ENCODE measurements around the gene SESN1.

SESN1 gene

DNA sequence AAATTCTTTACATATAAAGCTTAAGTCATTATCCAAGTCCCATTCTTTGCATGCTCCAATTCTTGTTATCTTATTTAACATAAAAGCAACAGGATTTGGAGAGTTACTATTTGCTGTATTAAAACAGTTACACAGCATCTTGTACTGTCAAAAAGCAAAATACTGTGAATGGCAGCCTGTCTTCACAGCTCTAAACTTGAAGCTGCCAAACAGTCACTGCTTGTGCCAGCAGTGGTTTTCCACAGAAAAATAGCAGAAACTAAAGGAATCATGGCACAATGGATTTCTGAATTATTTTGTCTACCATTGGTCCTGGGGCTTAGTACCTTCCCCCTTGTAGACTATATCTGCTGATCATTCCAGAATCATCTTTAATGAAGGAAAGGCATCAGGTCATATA is 107.5 kb downstream of the SESN1 start:
- H3K27me3 ChIP-seq (ENCODE audit: control insufficient read depth in 3 of 3, insufficient read depth in 3 of 3, low read depth in 1 of 3, low read length in 3 of 3): no peaks in the 10 kb centered on the region
- no peak overlapping the region for H3K9ac ChIP-seq (ENCODE audit: low read depth, low read length, poor library complexity)
- H2BK15ac ChIP-seq (ENCODE audit: low read length): no peak overlapping the region
- H2AFZ ChIP-seq (ENCODE audit: low read length): no peak overlapping the region
- H3K9me3 ChIP-seq (replicated peaks in 1 of 2; ENCODE audit: control insufficient read depth in 2 of 2, insufficient read depth in 1 of 2, low read depth in 1 of 2, low read length in 2 of 2): no peaks in the 10 kb centered on the region
- no peak for DNase-seq (ENCODE audit: low spot score)
- H3K23ac ChIP-seq (ENCODE audit: low read depth, low read length, poor library complexity): no peak overlapping the region
- peaks cover 8 to 69% of the 10 kb centered on the region in 2 donors for H3K36me3 ChIP-seq (replicated peaks in 1 of 2; ENCODE audit: control insufficient read depth in 2 of 2, insufficient read depth in 2 of 2, low read length in 2 of 2)
- no peaks in the 10 kb centered on the region for H3K4me1 ChIP-seq (ENCODE audit: control insufficient read depth in 2 of 2, insufficient read depth in 1 of 2, low read depth in 1 of 2, low read length in 2 of 2)
- H4K8ac ChIP-seq (ENCODE audit: low read depth, low read length): no peak overlapping the region
- no peak overlapping the region for H3K14ac ChIP-seq (ENCODE audit: low read length)
- H4K91ac ChIP-seq (ENCODE audit: low read depth, low read length, poor library complexity): no peak overlapping the region
- H2BK120ac ChIP-seq (ENCODE audit: low read depth, low read length): no peak overlapping the region
- no peak overlapping the region for H3K18ac ChIP-seq (ENCODE audit: low read length)
- no peak overlapping the region for H3K4me3 ChIP-seq (ENCODE audit: low read length in 2 of 2)
- H3K27ac ChIP-seq (replicated peaks; ENCODE audit: low read length): no peak overlapping the region
- H2AK5ac ChIP-seq (ENCODE audit: low read depth, low read length): no peak overlapping the region
- no peak overlapping the region for H3K4ac ChIP-seq (ENCODE audit: low read length)
- H2BK5ac ChIP-seq (ENCODE audit: low read length): no peak overlapping the region
- no peaks in the 10 kb centered on the region for H3K79me1 ChIP-seq (ENCODE audit: low read depth, low read length)
- H2BK12ac ChIP-seq (ENCODE audit: low read length): no peak overlapping the region
- no peak overlapping the region for H3K4me2 ChIP-seq (ENCODE audit: insufficient read depth, low read length, poor library complexity, severe bottlenecking)

- no peak overlapping the region for H2AFZ ChIP-seq (ENCODE audit: low read length)
- H4K91ac ChIP-seq (ENCODE audit: low read depth, low read length, poor library complexity): no peak overlapping the region
- no peak overlapping the region for H2BK120ac ChIP-seq (ENCODE audit: low read depth, low read length)
- DNase-seq (ENCODE audit: low spot score): no peak
- H3K14ac ChIP-seq (ENCODE audit: low read length): no peak overlapping the region
- no peak overlapping the region for H2BK12ac ChIP-seq (ENCODE audit: low read length)
- no peak overlapping the region for H2AK5ac ChIP-seq (ENCODE audit: low read depth, low read length)
- H3K27ac ChIP-seq (replicated peaks; ENCODE audit: low read length): no peak overlapping the region
- no peak overlapping the region for H3K18ac ChIP-seq (ENCODE audit: low read length)
- H3K9me3 ChIP-seq (replicated peaks in 1 of 2; ENCODE audit: control insufficient read depth in 2 of 2, insufficient read depth in 1 of 2, low read depth in 1 of 2, low read length in 2 of 2): no peaks in the 10 kb centered on the region
- no peak overlapping the region for H3K4ac ChIP-seq (ENCODE audit: low read length)
- no peak overlapping the region for H3K23ac ChIP-seq (ENCODE audit: low read depth, low read length, poor library complexity)
- H4K8ac ChIP-seq (ENCODE audit: low read depth, low read length): no peak overlapping the region
- H3K27me3 ChIP-seq (ENCODE audit: control insufficient read depth in 3 of 3, insufficient read depth in 3 of 3, low read depth in 1 of 3, low read length in 3 of 3): no peaks in the 10 kb centered on the region
- H3K4me2 ChIP-seq (ENCODE audit: insufficient read depth, low read length, poor library complexity, severe bottlenecking): no peak overlapping the region
- no peak overlapping the region for H3K4me3 ChIP-seq (ENCODE audit: low read length in 2 of 2)
- no peaks in the 10 kb centered on the region for H3K4me1 ChIP-seq (ENCODE audit: control insufficient read depth in 2 of 2, insufficient read depth in 1 of 2, low read depth in 1 of 2, low read length in 2 of 2)
- peaks cover 8 to 50% of the 10 kb centered on the region in 2 donors for H3K36me3 ChIP-seq (replicated peaks in 1 of 2; ENCODE audit: control insufficient read depth in 2 of 2, insufficient read depth in 2 of 2, low read length in 2 of 2)
- H3K79me1 ChIP-seq (ENCODE audit: low read depth, low read length): no peaks in the 10 kb centered on the region
- H2BK15ac ChIP-seq (ENCODE audit: low read length): no peak overlapping the region
- no peak overlapping the region for H2BK5ac ChIP-seq (ENCODE audit: low read length)
- no peak overlapping the region for H3K9ac ChIP-seq (ENCODE audit: low read depth, low read length, poor library complexity)
Observed at GRCh38 chr6:108985301-108985700, 109.3 kb downstream of the SESN1 start.

DNA sequence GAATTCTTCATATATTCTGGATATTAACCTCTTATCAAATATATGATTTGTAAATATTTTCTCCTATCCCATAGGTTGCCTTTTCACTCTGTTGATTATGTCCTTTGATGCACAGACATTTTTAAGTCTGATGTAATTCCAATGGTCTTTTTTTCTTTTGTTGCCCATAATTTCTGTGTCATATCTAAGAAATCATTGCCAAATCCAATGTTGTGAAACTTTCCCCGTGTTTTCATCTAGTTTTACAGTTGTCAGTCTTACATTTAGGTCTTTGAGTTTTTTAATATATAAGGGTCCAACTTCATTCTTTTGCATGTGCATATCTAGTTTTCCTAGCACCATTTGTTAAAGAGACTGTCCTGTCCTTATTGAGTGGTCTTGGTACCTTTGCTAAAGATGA is 111.5 kb downstream of the SESN1 start:
- Histone ChIP-seq H2BK12ac (ENCODE audit: low read length) (no peak overlapping the region), H3K9ac (ENCODE audit: low read depth, low read length, poor library complexity) (no peak overlapping the region), H3K4me2 (ENCODE audit: insufficient read depth, low read length, poor library complexity, severe bottlenecking) (no peak overlapping the region), H3K79me1 (ENCODE audit: low read depth, low read length) (no peaks in the 10 kb centered on the region), H2AK5ac (ENCODE audit: low read depth, low read length) (no peak overlapping the region), H3K9me3 (replicated peaks in 1 of 2; ENCODE audit: control insufficient read depth in 2 of 2, insufficient read depth in 1 of 2, low read depth in 1 of 2, low read length in 2 of 2) (no peaks in the 10 kb centered on the region), H3K14ac (ENCODE audit: low read length) (no peak overlapping the region), H3K4me1 (ENCODE audit: control insufficient read depth in 2 of 2, insufficient read depth in 1 of 2, low read depth in 1 of 2, low read length in 2 of 2) (no peaks in the 10 kb centered on the region), H3K27ac (replicated peaks; ENCODE audit: low read length) (no peak overlapping the region), H3K36me3 (replicated peaks in 1 of 2; ENCODE audit: control insufficient read depth in 2 of 2, insufficient read depth in 2 of 2, low read length in 2 of 2) (peaks cover 2 to 29% of the 10 kb centered on the region in 2 donors), H2BK5ac (ENCODE audit: low read length) (no peak overlapping the region), H2BK120ac (ENCODE audit: low read depth, low read length) (no peak overlapping the region), H3K23ac (ENCODE audit: low read depth, low read length, poor library complexity) (no peak overlapping the region), H2AFZ (ENCODE audit: low read length) (no peak overlapping the region), H4K8ac (ENCODE audit: low read depth, low read length) (no peak overlapping the region), H3K4ac (ENCODE audit: low read length) (no peak overlapping the region), H2BK15ac (ENCODE audit: low read length) (no peak overlapping the region), H3K27me3 (ENCODE audit: control insufficient read depth in 3 of 3, insufficient read depth in 3 of 3, low read depth in 1 of 3, low read length in 3 of 3) (no peaks in the 10 kb centered on the region), H3K18ac (ENCODE audit: low read length) (no peak overlapping the region), H4K91ac (ENCODE audit: low read depth, low read length, poor library complexity) (no peak overlapping the region), H3K4me3 (ENCODE audit: low read length in 2 of 2) (no peak overlapping the region)
- DNase-seq (ENCODE audit: low spot score): no peak
- WGBS, 2 donors (ENCODE audit: extremely low coverage in 2 of 2, insufficient read length in 2 of 2, insufficient replicate concordance in 1 of 2): no CpG with 5 or more reads among the region's 1 CpG

GRCh38 chr6:108982154-108983113 is 112.2 kb downstream of the SESN1 start:
- peaks cover 2 to 22% of the 10 kb centered on the region in 2 donors for H3K36me3 ChIP-seq (replicated peaks in 1 of 2; ENCODE audit: control insufficient read depth in 2 of 2, insufficient read depth in 2 of 2, low read length in 2 of 2)
- H2AFZ ChIP-seq (ENCODE audit: low read length): no peak overlapping the region
- H4K8ac ChIP-seq (ENCODE audit: low read depth, low read length): no peak overlapping the region
- no peak overlapping the region for H3K27ac ChIP-seq (replicated peaks; ENCODE audit: low read length)
- no peak overlapping the region for H4K91ac ChIP-seq (ENCODE audit: low read depth, low read length, poor library complexity)
- H2BK5ac ChIP-seq (ENCODE audit: low read length): no peak overlapping the region
- H2BK15ac ChIP-seq (ENCODE audit: low read length): no peak overlapping the region
- no peaks in the 10 kb centered on the region for H3K79me1 ChIP-seq (ENCODE audit: low read depth, low read length)
- no peak overlapping the region for H3K14ac ChIP-seq (ENCODE audit: low read length)
- no peaks in the 10 kb centered on the region for H3K4me1 ChIP-seq (ENCODE audit: control insufficient read depth in 2 of 2, insufficient read depth in 1 of 2, low read depth in 1 of 2, low read length in 2 of 2)
- H3K9me3 ChIP-seq (replicated peaks in 1 of 2; ENCODE audit: control insufficient read depth in 2 of 2, insufficient read depth in 1 of 2, low read depth in 1 of 2, low read length in 2 of 2): no peaks in the 10 kb centered on the region
- no peak overlapping the region for H3K9ac ChIP-seq (ENCODE audit: low read depth, low read length, poor library complexity)
- no peak overlapping the region for H3K18ac ChIP-seq (ENCODE audit: low read length)
- H2AK5ac ChIP-seq (ENCODE audit: low read depth, low read length): no peak overlapping the region
- H2BK12ac ChIP-seq (ENCODE audit: low read length): no peak overlapping the region
- H3K4me2 ChIP-seq (ENCODE audit: insufficient read depth, low read length, poor library complexity, severe bottlenecking): no peak overlapping the region
- no peak overlapping the region for H2BK120ac ChIP-seq (ENCODE audit: low read depth, low read length)
- WGBS, 2 donors (ENCODE audit: extremely low coverage in 2 of 2, insufficient read length in 2 of 2, insufficient replicate concordance in 1 of 2): no CpG with 5 or more reads among the region's 10 CpGs
- H3K4ac ChIP-seq (ENCODE audit: low read length): no peak overlapping the region
- H3K23ac ChIP-seq (ENCODE audit: low read depth, low read length, poor library complexity): no peak overlapping the region
- no peak for DNase-seq (ENCODE audit: low spot score)
- H3K4me3 ChIP-seq (ENCODE audit: low read length in 2 of 2): no peak overlapping the region
- no peaks in the 10 kb centered on the region for H3K27me3 ChIP-seq (ENCODE audit: control insufficient read depth in 3 of 3, insufficient read depth in 3 of 3, low read depth in 1 of 3, low read length in 3 of 3)
